Glutamatergic neuron (in vitro differentiated cells): Measurements from ENCODE around the gene KLK15. TPM values are rescaled to one million over a fixed set of nuclear protein-coding genes. Genes with fewer than 3 reads are reported as not detected.

Experiments
- DNase-seq: peaks from one replicate; pipeline ENCODE4 v3.0.0; 2022
- H3K27ac Mint-ChIP-seq: one replicate; pipeline ENCODE4 v1.8.0; 2020; ENCODE audit warnings: mild to moderate bottlenecking, mixed read lengths, inconsistent platforms; ENCODE audit not compliant: unreplicated experiment
- H3K27me3 Mint-ChIP-seq: one replicate; pipeline ENCODE4 v1.8.0; 2020; ENCODE audit warnings: mild to moderate bottlenecking, moderate library complexity, mixed read lengths, inconsistent platforms; ENCODE audit not compliant: unreplicated experiment
- H3K36me3 Mint-ChIP-seq: one replicate; pipeline ENCODE4 v1.8.0; 2020; ENCODE audit warnings: mild to moderate bottlenecking, mixed read lengths, inconsistent platforms; ENCODE audit not compliant: unreplicated experiment
- H3K4me1 Mint-ChIP-seq: one replicate; pipeline ENCODE4 v1.8.0; 2020; ENCODE audit warnings: mild to moderate bottlenecking, low read depth, mixed read lengths, inconsistent platforms; ENCODE audit not compliant: unreplicated experiment
- H3K4me3 Mint-ChIP-seq: one replicate; pipeline ENCODE4 v1.8.0; 2020; ENCODE audit warnings: mild to moderate bottlenecking, mixed read lengths, inconsistent platforms; ENCODE audit not compliant: unreplicated experiment
- H3K9me3 Mint-ChIP-seq: one replicate; pipeline ENCODE4 v1.8.0; 2020; ENCODE audit warnings: mild to moderate bottlenecking, moderate library complexity, mixed read lengths, inconsistent platforms; ENCODE audit not compliant: unreplicated experiment
- total RNA-seq: library from RNA; stranded (reverse); fragmentation: NEBNext Ultra II Directional; extraction: Animal tissue kit (Norgen Biotek cat#: 25700); gene quantifications from one replicate; pipeline ENCODE4 v1.2.1, GENCODE V29; 2021; ENCODE audit not compliant: unreplicated experiment
- TF ChIP-seq, protein P1 (sequence below): fragments of 200-600 bp; sonication (generic); IDR thresholded peaks from one replicate; pipeline ENCODE4 v1.5.0; 2021; ENCODE audit not compliant: partially characterized antibody, unreplicated experiment

Gene KLK15
- total RNA-seq, 1 donor from 2014 or later = not detected

DNA sequence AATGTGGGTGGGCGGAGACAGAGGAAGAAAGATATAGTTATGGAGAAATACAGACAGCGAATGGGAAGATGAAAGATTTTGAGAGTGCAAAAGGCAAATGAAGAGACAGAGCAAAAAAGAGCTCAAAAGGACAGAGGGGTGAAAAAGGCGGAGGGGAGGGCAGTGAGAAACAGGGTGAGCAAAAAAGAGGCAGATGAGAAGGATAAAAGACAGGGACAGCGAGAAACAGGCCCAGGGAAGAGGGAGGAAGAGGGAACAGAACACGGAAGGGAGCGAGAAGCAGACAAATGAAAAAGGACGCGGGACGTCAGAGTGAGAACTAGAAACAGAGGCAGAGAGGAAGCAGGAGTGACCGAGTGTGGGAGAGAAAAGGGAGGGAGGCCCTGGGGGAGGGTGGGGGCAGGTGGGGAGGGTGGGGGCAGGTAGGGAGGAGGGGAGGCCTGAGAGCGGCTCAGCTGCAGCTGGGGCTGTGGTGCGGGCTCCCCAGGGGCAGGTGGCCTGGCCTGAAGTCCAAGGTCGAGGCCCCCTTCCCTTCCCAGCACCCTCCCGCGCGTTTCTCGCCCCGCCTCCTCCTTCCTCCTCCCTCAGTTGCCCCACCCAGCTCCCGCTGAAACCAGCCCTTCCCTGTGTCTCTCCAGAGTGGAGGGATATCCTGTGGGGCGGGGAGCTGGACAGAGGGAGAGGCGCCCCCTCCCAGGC lies 12.7 kb downstream of the KLK15 start:
- Mint-ChIP-seq H3K4me1 (peaks cover 9% of the 10 kb centered on the region), H3K4me3 (peak overlapping the region; percentile 48), H3K36me3 (peaks cover 9% of the 10 kb centered on the region), H3K27me3 (peaks cover 19% of the 10 kb centered on the region), H3K27ac (no peak overlapping the region), H3K9me3 (peaks cover 9% of the 10 kb centered on the region)
- peak; percentile 42 for DNase-seq
- TF ChIP-seq, protein P1, sequence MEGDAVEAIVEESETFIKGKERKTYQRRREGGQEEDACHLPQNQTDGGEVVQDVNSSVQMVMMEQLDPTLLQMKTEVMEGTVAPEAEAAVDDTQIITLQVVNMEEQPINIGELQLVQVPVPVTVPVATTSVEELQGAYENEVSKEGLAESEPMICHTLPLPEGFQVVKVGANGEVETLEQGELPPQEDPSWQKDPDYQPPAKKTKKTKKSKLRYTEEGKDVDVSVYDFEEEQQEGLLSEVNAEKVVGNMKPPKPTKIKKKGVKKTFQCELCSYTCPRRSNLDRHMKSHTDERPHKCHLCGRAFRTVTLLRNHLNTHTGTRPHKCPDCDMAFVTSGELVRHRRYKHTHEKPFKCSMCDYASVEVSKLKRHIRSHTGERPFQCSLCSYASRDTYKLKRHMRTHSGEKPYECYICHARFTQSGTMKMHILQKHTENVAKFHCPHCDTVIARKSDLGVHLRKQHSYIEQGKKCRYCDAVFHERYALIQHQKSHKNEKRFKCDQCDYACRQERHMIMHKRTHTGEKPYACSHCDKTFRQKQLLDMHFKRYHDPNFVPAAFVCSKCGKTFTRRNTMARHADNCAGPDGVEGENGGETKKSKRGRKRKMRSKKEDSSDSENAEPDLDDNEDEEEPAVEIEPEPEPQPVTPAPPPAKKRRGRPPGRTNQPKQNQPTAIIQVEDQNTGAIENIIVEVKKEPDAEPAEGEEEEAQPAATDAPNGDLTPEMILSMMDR = no peak

DNA sequence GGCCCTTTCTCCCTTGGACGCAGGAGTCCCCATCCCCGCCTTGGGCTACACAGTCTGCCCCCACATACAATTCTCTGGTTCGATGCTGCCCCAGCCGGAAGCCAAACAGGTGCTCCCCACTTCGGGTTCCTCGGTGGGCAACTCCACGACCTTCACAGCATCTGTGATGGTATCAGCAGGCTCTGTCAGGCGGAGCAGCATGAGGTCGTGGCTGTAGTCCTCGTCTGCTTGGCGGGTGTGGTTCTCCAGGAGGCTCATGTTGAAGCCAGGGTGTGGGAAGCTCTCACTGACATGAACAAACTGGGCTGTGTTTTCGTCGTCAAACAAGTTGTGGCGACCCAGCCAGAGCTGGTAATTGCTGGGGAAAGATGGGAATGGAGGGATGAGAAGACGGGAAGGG lies 13.3 kb downstream of the KLK15 start:
- Mint-ChIP-seq H3K9me3 (peaks cover 9% of the 10 kb centered on the region), H3K36me3 (peaks cover 9% of the 10 kb centered on the region), H3K27ac (no peak overlapping the region), H3K27me3 (peaks cover 19% of the 10 kb centered on the region), H3K4me1 (peaks cover 9% of the 10 kb centered on the region), H3K4me3 (no peak overlapping the region)
- TF ChIP-seq, protein P1 = no peak
- DNase-seq = no peak

DNA sequence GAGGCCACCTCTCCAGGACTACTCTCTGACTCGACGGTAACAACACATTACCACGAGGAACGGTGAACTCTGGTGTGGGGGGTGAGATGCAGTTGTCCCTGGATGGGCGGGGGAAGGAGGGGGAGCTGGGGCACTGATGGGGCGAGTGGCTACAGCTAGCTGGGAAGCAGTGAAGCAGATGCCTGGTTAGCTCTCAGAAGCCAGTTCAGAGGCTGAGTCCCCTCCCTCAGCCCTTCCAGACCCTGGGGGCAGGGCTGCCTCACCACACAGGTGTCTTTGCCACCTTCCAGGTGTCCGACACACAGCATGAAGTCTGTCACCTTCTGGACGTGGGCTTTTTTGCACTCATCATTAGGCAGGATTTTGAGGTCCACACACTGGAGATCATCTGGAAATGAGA lies 13.7 kb downstream of the KLK15 start:
- no peak overlapping the region for H3K27ac Mint-ChIP-seq
- peaks cover 10% of the 10 kb centered on the region for H3K36me3 Mint-ChIP-seq
- no peak for DNase-seq
- H3K4me3 Mint-ChIP-seq = no peak overlapping the region
- H3K4me1 Mint-ChIP-seq = peaks cover 9% of the 10 kb centered on the region
- TF ChIP-seq, protein P1 = no peak
- peaks cover 11% of the 10 kb centered on the region for H3K9me3 Mint-ChIP-seq
- H3K27me3 Mint-ChIP-seq = peaks cover 19% of the 10 kb centered on the region

DNA sequence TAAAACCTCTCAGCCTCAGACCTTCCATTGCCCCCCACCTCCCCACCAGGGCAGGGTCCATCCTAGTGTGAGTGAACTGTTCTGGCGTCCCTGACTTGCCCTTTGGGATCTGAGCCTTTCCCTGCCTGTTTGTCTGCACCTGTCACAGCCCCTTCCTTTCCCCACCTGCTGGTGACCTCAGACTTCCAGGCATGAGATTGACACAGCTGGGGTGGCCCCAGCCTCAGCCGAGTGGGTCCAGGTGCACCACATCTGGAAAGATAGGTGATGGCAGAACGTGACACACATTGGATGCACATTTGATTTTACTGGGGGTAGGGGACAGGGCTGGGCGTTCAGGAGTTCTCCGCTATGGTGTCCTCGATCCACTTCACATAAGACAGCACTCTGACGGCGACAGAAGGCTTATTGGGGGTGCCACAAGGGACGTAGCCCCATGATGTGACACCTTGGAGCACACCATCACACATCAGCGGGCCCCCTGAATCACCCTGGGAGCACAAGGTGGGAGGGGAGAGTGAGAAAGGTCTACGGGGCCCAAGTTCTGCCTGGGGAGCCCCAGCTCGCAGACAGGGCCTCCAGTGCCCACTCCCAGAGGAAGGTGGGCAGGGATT lies 14.4 kb downstream of the KLK15 start:
- H3K4me3 Mint-ChIP-seq = peak overlapping the region; percentile 71
- peak overlapping the region; percentile 48 for H3K27ac Mint-ChIP-seq
- peaks cover 9% of the 10 kb centered on the region for H3K9me3 Mint-ChIP-seq
- peaks cover 9% of the 10 kb centered on the region for H3K4me1 Mint-ChIP-seq
- TF ChIP-seq, protein P1 = no peak
- no peak for DNase-seq
- peaks cover 22% of the 10 kb centered on the region for H3K27me3 Mint-ChIP-seq
- peaks cover 9% of the 10 kb centered on the region for H3K36me3 Mint-ChIP-seq
